ENCODE measurements around the gene C11orf42.

C11orf42 gene

DNA sequence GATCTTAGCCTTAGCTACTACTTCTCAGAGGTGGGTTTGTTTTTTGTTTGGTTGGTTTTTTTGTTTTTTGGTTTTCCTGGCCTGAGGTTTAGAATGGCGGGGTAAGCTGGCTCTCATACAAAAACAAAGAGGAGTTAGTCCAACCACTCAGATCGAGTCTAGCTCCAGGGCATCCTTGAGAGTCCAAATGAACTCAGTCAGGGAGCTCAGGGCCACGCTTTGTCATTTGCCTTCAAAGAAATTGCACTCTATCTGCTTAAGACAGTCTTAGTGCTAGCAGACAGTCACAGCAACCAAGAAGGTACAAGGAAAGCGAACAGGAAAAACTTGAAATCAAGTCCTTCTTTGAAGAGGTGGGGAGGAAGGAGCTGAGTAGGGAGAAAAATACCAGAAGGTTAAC lies 11.1 kb downstream of the C11orf42 start:
- no peak for TF ChIP-seq LEF1 (IDR thresholded peaks at IDR 0.05; ENCODE audit: borderline replicate concordance)
- no peak for TF ChIP-seq ARNT (IDR thresholded peaks at IDR 0.05)
- TF ChIP-seq CTBP1 (IDR thresholded peaks at IDR 0.05; ENCODE audit: borderline replicate concordance), result no peak
- no peak for TF ChIP-seq FOXK2 (IDR thresholded peaks at IDR 0.05)
- CTCF ChIA-PET, result no interaction called here

GRCh38 chr11:6217722-6218121 lies 12.4 kb downstream of the C11orf42 start:
- CTCF ChIA-PET, result interaction anchor here (0.7 kb wide), 1 partner anchor 144 kb away, joined by 3 read pairs; no protein-coding TSS in a partner anchor
- TF ChIP-seq HDGF (IDR thresholded peaks at IDR 0.05; ENCODE audit: borderline replicate concordance), result no peak
- no peak for TF ChIP-seq L3MBTL2 (conservative IDR thresholded peaks at IDR 0.05)
- POLR2A ChIA-PET, result no interaction called here

More for the DNA sequence above, 11.1 kb downstream of the C11orf42 start:
- POLR2A ChIA-PET, result no interaction called here
- DNase-seq (ENCODE audit: extremely low spot score), result no peak

DNA sequence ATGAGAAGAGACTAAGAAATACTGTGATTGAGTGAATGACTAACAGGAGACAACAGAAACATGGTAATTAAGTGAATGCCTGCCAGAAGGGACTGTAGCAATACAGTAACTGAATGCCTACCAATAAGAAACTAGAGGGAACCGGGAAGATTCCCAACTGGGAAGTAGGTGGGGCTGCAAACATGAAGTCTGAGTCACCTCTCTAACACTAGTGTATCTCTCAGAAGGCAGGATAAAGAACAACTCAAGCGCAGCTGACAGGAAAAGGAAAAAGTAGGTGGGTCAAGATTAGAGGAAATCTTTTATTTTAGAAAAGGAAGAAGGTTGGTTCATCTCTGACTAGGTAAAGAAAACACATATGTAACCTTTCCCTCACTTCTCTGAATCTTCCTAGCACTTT lies 14.0 kb downstream of the C11orf42 start:
- ChIA-PET POLR2A (no interaction called here), CTCF (no interaction called here)
- no peak for TF ChIP-seq HDGF (IDR thresholded peaks at IDR 0.05; ENCODE audit: borderline replicate concordance)
- no peak for TF ChIP-seq CTBP1 (IDR thresholded peaks at IDR 0.05; ENCODE audit: borderline replicate concordance)
- no peak for TF ChIP-seq ARNT (IDR thresholded peaks at IDR 0.05)
- no peak for TF ChIP-seq SP1 (IDR thresholded peaks at IDR 0.05)
- no peak for TF ChIP-seq ELF4 (IDR thresholded peaks at IDR 0.05)
- no peak for DNase-seq (ENCODE audit: extremely low spot score)

More at GRCh38 chr11:6217722-6218121, 12.4 kb downstream of the C11orf42 start:
- no peak for DNase-seq (ENCODE audit: extremely low spot score)

- TF ChIP-seq FOXK2 (IDR thresholded peaks at IDR 0.05) (no peak), ZNF384 (IDR thresholded peaks at IDR 0.05) (no peak), L3MBTL2 (conservative IDR thresholded peaks at IDR 0.05) (no peak), SP1 (IDR thresholded peaks at IDR 0.05) (no peak), CTBP1 (IDR thresholded peaks at IDR 0.05; ENCODE audit: borderline replicate concordance) (no peak), ARNT (IDR thresholded peaks at IDR 0.05) (no peak), FOXM1 (IDR thresholded peaks at IDR 0.05; ENCODE audit: borderline replicate concordance) (no peak), BHLHE40 (IDR thresholded peaks at IDR 0.05; ENCODE audit: borderline replicate concordance) (no peak), ELF4 (IDR thresholded peaks at IDR 0.05) (no peak), TARDBP (IDR thresholded peaks at IDR 0.05) (no peak), FOXA1 (IDR thresholded peaks at IDR 0.05) (no peak), SUZ12 (IDR thresholded peaks at IDR 0.05) (no peak), NFRKB (IDR thresholded peaks at IDR 0.05) (no peak)
- no peak for DNase-seq (ENCODE audit: extremely low spot score)
- ChIA-PET POLR2A (no interaction called here), CTCF (interaction anchor here (1.2 kb wide), 1 partner anchor 10 kb away, joined by 3 read pairs; no protein-coding TSS in a partner anchor)
Measured at GRCh38 chr11:6223854-6224253, 18.5 kb downstream of the C11orf42 start.

GRCh38 chr11:6224421-6224820 lies 19.1 kb downstream of the C11orf42 start:
- TF ChIP-seq FOXA1 (IDR thresholded peaks at IDR 0.05) (no peak), HDGF (IDR thresholded peaks at IDR 0.05; ENCODE audit: borderline replicate concordance) (no peak), ZNF384 (IDR thresholded peaks at IDR 0.05) (no peak), FOXK2 (IDR thresholded peaks at IDR 0.05) (no peak)
- TF ChIP-seq, protein P1, sequence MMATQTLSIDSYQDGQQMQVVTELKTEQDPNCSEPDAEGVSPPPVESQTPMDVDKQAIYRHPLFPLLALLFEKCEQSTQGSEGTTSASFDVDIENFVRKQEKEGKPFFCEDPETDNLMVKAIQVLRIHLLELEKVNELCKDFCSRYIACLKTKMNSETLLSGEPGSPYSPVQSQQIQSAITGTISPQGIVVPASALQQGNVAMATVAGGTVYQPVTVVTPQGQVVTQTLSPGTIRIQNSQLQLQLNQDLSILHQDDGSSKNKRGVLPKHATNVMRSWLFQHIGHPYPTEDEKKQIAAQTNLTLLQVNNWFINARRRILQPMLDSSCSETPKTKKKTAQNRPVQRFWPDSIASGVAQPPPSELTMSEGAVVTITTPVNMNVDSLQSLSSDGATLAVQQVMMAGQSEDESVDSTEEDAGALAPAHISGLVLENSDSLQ (IDR thresholded peaks at IDR 0.05), result no peak
- no peak for DNase-seq (ENCODE audit: extremely low spot score)
- ChIA-PET CTCF (interaction anchor here (1.2 kb wide), 1 partner anchor 9 kb away, joined by 3 read pairs; no protein-coding TSS in a partner anchor), POLR2A (no interaction called here)

GRCh38 chr11:6225024-6225423 lies 19.7 kb downstream of the C11orf42 start:
- ChIA-PET CTCF (interaction anchor here (1.2 kb wide), 1 partner anchor 9 kb away, joined by 3 read pairs; no protein-coding TSS in a partner anchor), POLR2A (interaction anchor here (0.9 kb wide), 1 partner anchor 10 kb away, joined by 3 read pairs; no protein-coding TSS in a partner anchor)
- no peak for TF ChIP-seq FOXK2 (IDR thresholded peaks at IDR 0.05)
- TF ChIP-seq FOXA1 (IDR thresholded peaks at IDR 0.05), result no peak
- no peak for TF ChIP-seq SP1 (IDR thresholded peaks at IDR 0.05)
- no peak for TF ChIP-seq ELF4 (IDR thresholded peaks at IDR 0.05)
- no peak for TF ChIP-seq HDGF (IDR thresholded peaks at IDR 0.05; ENCODE audit: borderline replicate concordance)
- TF ChIP-seq, protein P1 (IDR thresholded peaks at IDR 0.05), result no peak
- TF ChIP-seq CTBP1 (IDR thresholded peaks at IDR 0.05; ENCODE audit: borderline replicate concordance), result no peak
- TF ChIP-seq NFRKB (IDR thresholded peaks at IDR 0.05), result no peak
- TF ChIP-seq SUZ12 (IDR thresholded peaks at IDR 0.05), result no peak
- no peak for TF ChIP-seq ZNF384 (IDR thresholded peaks at IDR 0.05)
- no peak for TF ChIP-seq BHLHE40 (IDR thresholded peaks at IDR 0.05; ENCODE audit: borderline replicate concordance)
- TF ChIP-seq FOXM1 (IDR thresholded peaks at IDR 0.05; ENCODE audit: borderline replicate concordance), result no peak
- TF ChIP-seq LEF1 (IDR thresholded peaks at IDR 0.05; ENCODE audit: borderline replicate concordance), result no peak
- TF ChIP-seq ARNT (IDR thresholded peaks at IDR 0.05), result no peak
- TF ChIP-seq L3MBTL2 (conservative IDR thresholded peaks at IDR 0.05), result no peak
- TF ChIP-seq TARDBP (IDR thresholded peaks at IDR 0.05), result no peak
- DNase-seq (ENCODE audit: extremely low spot score), result no peak

DNA sequence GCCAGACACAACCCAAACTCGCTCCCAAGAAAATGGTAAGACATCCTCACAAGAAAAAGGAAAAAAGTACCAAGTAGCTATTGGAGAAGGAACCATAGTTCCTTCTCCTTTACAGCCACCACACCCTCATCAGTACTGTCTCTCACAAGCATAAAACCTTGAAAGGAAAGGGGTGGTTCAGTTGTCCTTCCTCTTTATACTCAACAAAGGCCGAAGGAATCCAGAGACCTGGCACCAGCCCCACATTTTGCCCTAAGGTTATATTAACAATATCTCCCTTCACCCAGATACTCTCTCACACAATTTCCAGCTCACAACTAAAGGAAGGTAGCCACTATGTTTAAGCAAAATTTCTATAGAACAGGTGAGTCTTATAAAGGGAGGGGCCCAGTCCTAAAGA lies 20.5 kb downstream of the C11orf42 start:
- no peak for DNase-seq (ENCODE audit: extremely low spot score)
- TF ChIP-seq HDGF (IDR thresholded peaks at IDR 0.05; ENCODE audit: borderline replicate concordance) (no peak), BHLHE40 (IDR thresholded peaks at IDR 0.05; ENCODE audit: borderline replicate concordance) (no peak), L3MBTL2 (conservative IDR thresholded peaks at IDR 0.05) (no peak), NFRKB (IDR thresholded peaks at IDR 0.05) (no peak), CTBP1 (IDR thresholded peaks at IDR 0.05; ENCODE audit: borderline replicate concordance) (no peak), FOXA1 (IDR thresholded peaks at IDR 0.05) (no peak), FOXM1 (IDR thresholded peaks at IDR 0.05; ENCODE audit: borderline replicate concordance) (no peak), TARDBP (IDR thresholded peaks at IDR 0.05) (no peak), ELF4 (IDR thresholded peaks at IDR 0.05) (no peak), SUZ12 (IDR thresholded peaks at IDR 0.05) (no peak), SP1 (IDR thresholded peaks at IDR 0.05) (no peak), ZNF384 (IDR thresholded peaks at IDR 0.05) (no peak), FOXK2 (IDR thresholded peaks at IDR 0.05) (no peak), ARNT (IDR thresholded peaks at IDR 0.05) (no peak), LEF1 (IDR thresholded peaks at IDR 0.05; ENCODE audit: borderline replicate concordance) (no peak)
- TF ChIP-seq, protein P1 (IDR thresholded peaks at IDR 0.05), result no peak
- ChIA-PET POLR2A (interaction anchor here (0.9 kb wide), 1 partner anchor 9 kb away, joined by 3 read pairs; no protein-coding TSS in a partner anchor), CTCF (no interaction called here)
